ENCODE results near the gene MAP4K1. TPM values are rescaled to one million over a fixed set of nuclear protein-coding genes. Genes with fewer than 3 reads are reported as not detected.
A peak's percentile ranks its signal among the peaks of the same experiment; 100 is the strongest.

The MAP4K1 gene
- total RNA-seq, 1 experiment from 2014 or later = 11.1 TPM

DNA sequence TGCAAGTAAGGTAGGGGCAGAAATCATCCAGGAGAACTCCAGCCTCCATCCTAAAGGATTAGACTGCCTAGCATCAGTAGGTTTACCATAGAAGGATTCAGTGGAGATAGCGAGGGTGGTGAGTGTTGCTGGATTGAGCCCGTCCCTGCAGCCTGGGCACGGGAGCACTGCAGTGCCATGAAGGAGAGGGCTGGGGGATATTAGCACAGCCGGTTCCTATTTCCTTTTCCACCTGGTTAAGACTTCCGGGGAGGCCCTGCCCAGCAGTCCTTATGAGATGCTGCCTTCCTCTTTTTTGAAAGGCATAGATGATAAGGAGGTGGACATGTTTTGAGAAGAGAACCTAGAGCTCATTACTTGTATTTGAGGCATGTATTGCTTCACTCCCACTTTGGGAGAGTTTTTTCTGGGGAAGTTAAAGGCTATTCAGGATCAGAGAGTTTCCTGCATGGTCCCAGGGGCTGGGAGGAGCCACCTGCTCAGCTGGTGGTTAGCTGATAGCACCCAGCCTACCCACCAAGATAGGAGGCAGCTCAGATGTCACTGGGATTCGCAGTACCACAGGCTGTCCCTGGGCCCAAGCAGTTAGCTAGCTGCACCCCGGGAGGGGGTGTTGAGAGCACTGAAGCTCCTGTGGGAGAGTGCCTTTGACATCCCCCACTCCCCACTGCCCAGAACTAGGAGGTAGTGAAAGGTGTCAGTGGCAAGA lies 46.9 kb upstream of the MAP4K1 start:
- no TSS peak for BruUV-seq (replicated peaks)
- H3K4me3 ChIP-seq (ENCODE audit: low read depth in 2 of 2, low read length in 2 of 2) = peak overlapping the region in 1 of 2 experiments; percentile 30; a peak in 2 of 4 replicates
- peak overlapping the region; percentile 96 for H3K27ac ChIP-seq (ENCODE audit: low read length)
- TF ChIP-seq POLR2AphosphoS5 (IDR thresholded peaks at IDR 0.05; ENCODE audit: low read depth, low read length) = no peak
- no peak for TF ChIP-seq SIN3A (IDR thresholded peaks at IDR 0.05; ENCODE audit: borderline replicate concordance, insufficient read depth, low read depth, low read length)
- TF ChIP-seq TCF7L2 (IDR thresholded peaks at IDR 0.05; ENCODE audit: low read depth, low read length) = no peak; the same call in 1 of the 2 replicates
- TF ChIP-seq, protein P1, sequence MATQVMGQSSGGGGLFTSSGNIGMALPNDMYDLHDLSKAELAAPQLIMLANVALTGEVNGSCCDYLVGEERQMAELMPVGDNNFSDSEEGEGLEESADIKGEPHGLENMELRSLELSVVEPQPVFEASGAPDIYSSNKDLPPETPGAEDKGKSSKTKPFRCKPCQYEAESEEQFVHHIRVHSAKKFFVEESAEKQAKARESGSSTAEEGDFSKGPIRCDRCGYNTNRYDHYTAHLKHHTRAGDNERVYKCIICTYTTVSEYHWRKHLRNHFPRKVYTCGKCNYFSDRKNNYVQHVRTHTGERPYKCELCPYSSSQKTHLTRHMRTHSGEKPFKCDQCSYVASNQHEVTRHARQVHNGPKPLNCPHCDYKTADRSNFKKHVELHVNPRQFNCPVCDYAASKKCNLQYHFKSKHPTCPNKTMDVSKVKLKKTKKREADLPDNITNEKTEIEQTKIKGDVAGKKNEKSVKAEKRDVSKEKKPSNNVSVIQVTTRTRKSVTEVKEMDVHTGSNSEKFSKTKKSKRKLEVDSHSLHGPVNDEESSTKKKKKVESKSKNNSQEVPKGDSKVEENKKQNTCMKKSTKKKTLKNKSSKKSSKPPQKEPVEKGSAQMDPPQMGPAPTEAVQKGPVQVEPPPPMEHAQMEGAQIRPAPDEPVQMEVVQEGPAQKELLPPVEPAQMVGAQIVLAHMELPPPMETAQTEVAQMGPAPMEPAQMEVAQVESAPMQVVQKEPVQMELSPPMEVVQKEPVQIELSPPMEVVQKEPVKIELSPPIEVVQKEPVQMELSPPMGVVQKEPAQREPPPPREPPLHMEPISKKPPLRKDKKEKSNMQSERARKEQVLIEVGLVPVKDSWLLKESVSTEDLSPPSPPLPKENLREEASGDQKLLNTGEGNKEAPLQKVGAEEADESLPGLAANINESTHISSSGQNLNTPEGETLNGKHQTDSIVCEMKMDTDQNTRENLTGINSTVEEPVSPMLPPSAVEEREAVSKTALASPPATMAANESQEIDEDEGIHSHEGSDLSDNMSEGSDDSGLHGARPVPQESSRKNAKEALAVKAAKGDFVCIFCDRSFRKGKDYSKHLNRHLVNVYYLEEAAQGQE (IDR thresholded peaks at IDR 0.05; ENCODE audit: insufficient read depth in 1 of 2, low read depth in 2 of 2, low read length in 1 of 2) = no peak
- TF ChIP-seq, protein P2, sequence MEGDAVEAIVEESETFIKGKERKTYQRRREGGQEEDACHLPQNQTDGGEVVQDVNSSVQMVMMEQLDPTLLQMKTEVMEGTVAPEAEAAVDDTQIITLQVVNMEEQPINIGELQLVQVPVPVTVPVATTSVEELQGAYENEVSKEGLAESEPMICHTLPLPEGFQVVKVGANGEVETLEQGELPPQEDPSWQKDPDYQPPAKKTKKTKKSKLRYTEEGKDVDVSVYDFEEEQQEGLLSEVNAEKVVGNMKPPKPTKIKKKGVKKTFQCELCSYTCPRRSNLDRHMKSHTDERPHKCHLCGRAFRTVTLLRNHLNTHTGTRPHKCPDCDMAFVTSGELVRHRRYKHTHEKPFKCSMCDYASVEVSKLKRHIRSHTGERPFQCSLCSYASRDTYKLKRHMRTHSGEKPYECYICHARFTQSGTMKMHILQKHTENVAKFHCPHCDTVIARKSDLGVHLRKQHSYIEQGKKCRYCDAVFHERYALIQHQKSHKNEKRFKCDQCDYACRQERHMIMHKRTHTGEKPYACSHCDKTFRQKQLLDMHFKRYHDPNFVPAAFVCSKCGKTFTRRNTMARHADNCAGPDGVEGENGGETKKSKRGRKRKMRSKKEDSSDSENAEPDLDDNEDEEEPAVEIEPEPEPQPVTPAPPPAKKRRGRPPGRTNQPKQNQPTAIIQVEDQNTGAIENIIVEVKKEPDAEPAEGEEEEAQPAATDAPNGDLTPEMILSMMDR (IDR thresholded peaks at IDR 0.05) = no peak
- DNase-seq (ENCODE audit: low read depth, low spot score) = no peak
- CTCF ChIA-PET = interaction anchor here (0.8 kb wide), 1 partner anchor 30 kb away, joined by 5 read pairs; no protein-coding TSS in a partner anchor
- in situ Hi-C loops (cut with HindIII; ENCODE audit: low pct_unique_long_range_greater_than_20kb, low sequenced_read_pairs) = loop anchor here (25.0 kb wide), 2 partner anchors 1123 to 1673 kb away; partner anchors contain the start of genes C19orf47, LEUTX and PLD3
- ATAC-seq = peak; percentile 4
- H3K9me3 ChIP-seq (ENCODE audit: control insufficient read depth, insufficient read depth, low read depth, low read length) = no peaks in the 10 kb centered on the region
- H3K36me3 ChIP-seq (ENCODE audit: control insufficient read depth, insufficient read depth, low read length) = peaks cover 16% of the 10 kb centered on the region
- H3K27me3 ChIP-seq (ENCODE audit: control insufficient read depth, insufficient read depth, low read length) = no peaks in the 10 kb centered on the region
- intact Hi-C loops (cut with micrococcal nuclease; ENCODE audit: unreplicated experiment) = no loop called here
- POLR2A ChIA-PET = interaction anchor here (0.6 to 3.7 kb wide), 7 partner anchors 15 to 92 kb away, joined by 3 to 23 read pairs (median 4); partner anchors contain the start of genes ACTN4 and MAP4K1
- peaks cover 100% of the 10 kb centered on the region for H3K4me1 ChIP-seq (ENCODE audit: control insufficient read depth, insufficient read depth, low read length)

DNA sequence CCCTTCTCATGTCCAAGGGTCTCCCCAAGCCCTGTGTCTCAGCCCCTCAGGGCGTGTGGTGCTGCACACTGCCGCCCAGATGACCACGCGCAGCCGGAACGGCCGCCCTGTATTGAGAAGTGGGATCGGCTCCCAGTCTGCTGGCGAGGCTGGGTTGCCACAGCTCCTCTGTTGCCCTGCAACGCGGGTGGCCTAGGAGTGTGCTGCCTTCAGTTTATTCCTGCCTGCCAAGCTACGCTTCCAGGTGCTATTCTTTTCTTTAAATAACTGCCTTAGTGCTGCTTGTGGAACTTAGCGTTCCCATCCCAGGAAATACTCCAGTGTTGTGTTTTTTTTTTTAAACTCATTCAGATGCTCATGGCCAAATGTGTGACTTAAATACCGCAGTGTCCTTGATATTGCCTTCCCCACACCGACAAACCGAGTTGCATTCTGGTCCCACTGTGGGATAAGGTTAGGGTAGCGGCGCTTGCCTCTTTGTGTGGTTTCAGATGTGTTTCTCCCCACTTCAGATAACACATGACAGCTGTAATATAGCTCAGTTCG lies 46.3 kb upstream of the MAP4K1 start:
- in situ Hi-C loops (cut with HindIII; ENCODE audit: low pct_unique_long_range_greater_than_20kb, low sequenced_read_pairs) (loop anchor here (25.0 kb wide), 2 partner anchors 1123 to 1673 kb away; partner anchors contain the start of genes C19orf47, LEUTX and PLD3), intact Hi-C loops (cut with micrococcal nuclease; ENCODE audit: unreplicated experiment) (no loop called here)
- no peaks in the 10 kb centered on the region for H3K9me3 ChIP-seq (ENCODE audit: control insufficient read depth, insufficient read depth, low read depth, low read length)
- ChIA-PET CTCF (interaction anchor here (0.6 to 0.7 kb wide), 2 partner anchors 16 to 24 kb away, joined by 3 to 4 read pairs; no protein-coding TSS in a partner anchor), POLR2A (interaction anchor here (0.5 to 3.7 kb wide), 14 partner anchors 8 to 200 kb away, joined by 3 to 23 read pairs (median 5); partner anchors contain the start of genes ACTN4 and MAP4K1)
- H3K4me3 ChIP-seq (ENCODE audit: low read depth in 2 of 2, low read length in 2 of 2) = peak overlapping the region in 1 of 2 experiments; percentile 30; a peak in 2 of 4 replicates
- ATAC-seq = peak; percentile 15
- TF ChIP-seq TCF7L2 (IDR thresholded peaks at IDR 0.05; ENCODE audit: low read depth, low read length) = no peak
- no peak for TF ChIP-seq SIN3A (IDR thresholded peaks at IDR 0.05; ENCODE audit: borderline replicate concordance, insufficient read depth, low read depth, low read length)
- TF ChIP-seq, protein P2 (IDR thresholded peaks at IDR 0.05) = no peak
- TF ChIP-seq, protein P1 (IDR thresholded peaks at IDR 0.05; ENCODE audit: insufficient read depth in 1 of 2, low read depth in 2 of 2, low read length in 1 of 2) = no peak
- no peak for TF ChIP-seq POLR2AphosphoS5 (IDR thresholded peaks at IDR 0.05; ENCODE audit: low read depth, low read length)
- no peak for DNase-seq (ENCODE audit: low read depth, low spot score)
- H3K4me1 ChIP-seq (ENCODE audit: control insufficient read depth, insufficient read depth, low read length) = peaks cover 100% of the 10 kb centered on the region
- H3K36me3 ChIP-seq (ENCODE audit: control insufficient read depth, insufficient read depth, low read length) = peaks cover 16% of the 10 kb centered on the region
- peak overlapping the region; percentile 96 for H3K27ac ChIP-seq (ENCODE audit: low read length)
- H3K27me3 ChIP-seq (ENCODE audit: control insufficient read depth, insufficient read depth, low read length) = no peaks in the 10 kb centered on the region
- no TSS peak for BruUV-seq (replicated peaks)
